Activated naive CD8-positive, alpha-beta T cell treated with anti-CD3 and anti-CD28 coated beads, Interleukin-2, amount 50 U/mL, for 24 hours (primary cell): ENCODE data around the gene NDUFB2.
"Not testable (repeated sequence)": the region's sequence is repeated elsewhere in the genome, so short reads cannot be mapped to it uniquely, and the experiment has no call there.

Experiments used
- ATAC-seq: fragments of 150-1000 bp; cut with Tn5 transposase; one replicate; pipeline ENCODE4 v1.10.0; 2021
- DNase-seq: peaks from one replicate; pipeline ENCODE4 v3.0.0; 2021
- H3K27ac Mint-ChIP-seq: one replicate; pipeline ENCODE4 v1.8.0; 2021; ENCODE audit warnings: mild to moderate bottlenecking, mixed read lengths
- H3K27me3 Mint-ChIP-seq: one replicate; pipeline ENCODE4 v1.8.0; 2021; ENCODE audit warnings: mixed read lengths
- H3K36me3 Mint-ChIP-seq: one replicate; pipeline ENCODE4 v1.8.0; 2021; ENCODE audit warnings: low read depth, mixed read lengths
- H3K4me1 Mint-ChIP-seq: one replicate; pipeline ENCODE4 v1.8.0; 2021; ENCODE audit warnings: mixed read lengths
- H3K4me3 Mint-ChIP-seq: one replicate; pipeline ENCODE4 v1.8.0; 2021; ENCODE audit warnings: mild to moderate bottlenecking, moderate library complexity, mixed read lengths
- H3K9me3 Mint-ChIP-seq: one replicate; pipeline ENCODE4 v1.8.0; 2021; ENCODE audit warnings: mixed read lengths

NDUFB2 gene

DNA sequence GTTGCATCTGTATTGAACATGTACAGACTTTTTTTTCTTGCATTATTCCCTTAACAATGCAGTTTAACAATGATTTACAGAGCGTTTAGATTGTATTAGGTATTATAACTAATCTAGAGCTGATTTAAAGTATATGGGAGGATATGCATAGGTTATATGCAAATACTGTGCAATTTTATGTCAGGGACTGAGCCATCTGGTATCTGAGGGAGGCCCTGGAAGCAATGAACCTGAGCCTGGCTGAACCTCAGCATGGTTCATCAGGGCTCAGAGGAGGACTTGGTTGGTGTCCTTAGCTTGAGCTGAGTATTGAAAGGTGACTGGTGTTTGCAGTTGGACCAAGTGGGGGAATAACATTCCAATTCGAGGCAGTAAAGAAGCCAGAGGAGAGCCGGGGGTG is 19.0 kb upstream of the NDUFB2 start:
- H3K4me1 Mint-ChIP-seq, result peaks cover 31% of the 10 kb centered on the region
- no peaks in the 10 kb centered on the region for H3K27me3 Mint-ChIP-seq
- no peak overlapping the region for H3K4me3 Mint-ChIP-seq
- no peak for DNase-seq
- H3K9me3 Mint-ChIP-seq, result no peaks in the 10 kb centered on the region
- no peak for ATAC-seq
- no peak overlapping the region for H3K27ac Mint-ChIP-seq
- H3K36me3 Mint-ChIP-seq, result peaks cover 26% of the 10 kb centered on the region

DNA sequence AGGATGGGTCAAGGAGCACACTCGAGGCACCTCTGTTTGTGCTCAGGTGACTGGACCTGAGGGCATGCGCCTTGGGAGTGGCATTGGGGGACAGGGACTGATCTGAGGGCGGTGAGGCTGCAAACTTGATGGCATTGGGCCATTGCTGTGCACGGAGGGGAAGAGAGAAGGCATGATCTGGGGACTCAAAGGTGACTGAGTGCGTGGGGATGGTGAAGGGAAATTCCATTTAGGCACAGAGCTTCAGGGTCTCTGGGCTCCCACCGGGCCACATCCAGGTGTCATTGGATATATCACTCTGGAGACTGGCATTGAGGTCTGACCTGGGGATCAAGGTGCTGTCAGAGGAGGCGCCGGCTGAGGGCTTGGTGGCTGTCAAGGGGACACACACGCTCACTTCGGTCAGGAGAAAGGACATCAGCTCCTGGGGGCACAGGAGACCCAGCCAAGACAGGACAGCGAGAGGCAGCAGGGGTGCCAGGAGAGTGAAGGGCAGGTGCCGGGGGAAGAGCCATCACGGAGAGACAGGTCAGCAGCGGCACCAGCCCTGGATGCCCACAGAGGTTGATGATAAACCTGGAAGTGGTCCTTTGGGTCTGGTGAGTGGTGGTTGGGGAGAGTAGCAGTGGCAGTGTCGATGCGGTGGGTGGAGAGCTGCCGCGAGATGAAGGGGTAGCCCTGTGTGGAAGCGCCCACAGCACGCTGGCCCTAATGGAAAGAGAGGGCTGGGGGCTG is 18.3 kb upstream of the NDUFB2 start:
- peaks cover 30% of the 10 kb centered on the region for H3K4me1 Mint-ChIP-seq
- H3K4me3 Mint-ChIP-seq, result no peak overlapping the region
- ATAC-seq, result no peak
- no peak overlapping the region for H3K27ac Mint-ChIP-seq
- peaks cover 26% of the 10 kb centered on the region for H3K36me3 Mint-ChIP-seq
- H3K9me3 Mint-ChIP-seq, result no peaks in the 10 kb centered on the region
- DNase-seq, result no peak
- no peaks in the 10 kb centered on the region for H3K27me3 Mint-ChIP-seq

DNA sequence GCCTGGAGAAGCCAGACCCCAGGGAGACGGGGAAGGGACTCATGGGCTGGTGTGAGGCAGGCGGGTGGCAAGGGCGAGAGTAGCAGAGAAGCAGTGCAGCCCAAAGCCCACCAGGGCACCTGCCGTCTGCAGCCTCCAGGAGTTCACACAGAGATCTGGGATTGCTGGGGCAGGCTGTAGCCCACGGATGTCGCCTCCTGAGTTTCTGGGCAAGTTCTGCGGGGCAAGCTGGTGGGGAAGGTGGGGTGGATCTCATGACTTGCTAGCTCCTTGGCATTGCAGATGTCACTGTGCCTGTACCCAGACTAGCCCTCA is 17.7 kb upstream of the NDUFB2 start:
- Mint-ChIP-seq H3K27ac (no peak overlapping the region), H3K4me1 (peaks cover 27% of the 10 kb centered on the region), H3K9me3 (no peaks in the 10 kb centered on the region), H3K27me3 (no peaks in the 10 kb centered on the region), H3K36me3 (peaks cover 27% of the 10 kb centered on the region), H3K4me3 (no peak overlapping the region)
- no peak for DNase-seq
- ATAC-seq, result no peak

DNA sequence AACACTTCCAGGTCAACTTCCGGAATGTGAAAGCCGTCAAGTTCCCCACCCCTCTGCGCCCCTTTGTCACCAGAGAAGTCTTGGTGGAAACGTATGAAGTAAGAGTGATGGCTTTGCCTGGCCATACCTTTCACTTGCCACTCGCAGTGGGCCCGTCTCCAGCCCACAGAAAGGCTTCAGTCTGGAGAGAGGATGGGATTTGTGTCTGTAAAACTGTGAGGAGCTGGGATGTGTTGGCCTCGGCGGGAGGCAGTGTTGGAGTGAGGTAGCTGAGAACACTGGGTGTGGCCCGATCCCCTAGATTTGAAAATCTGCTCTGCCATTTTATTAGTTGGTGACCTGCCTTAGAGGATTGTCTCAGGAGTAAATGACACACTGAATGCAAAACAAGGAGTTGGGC is 17.3 kb upstream of the NDUFB2 start:
- no peaks in the 10 kb centered on the region for H3K27me3 Mint-ChIP-seq
- no peak for DNase-seq
- ATAC-seq, result no peak
- no peaks in the 10 kb centered on the region for H3K9me3 Mint-ChIP-seq
- H3K4me3 Mint-ChIP-seq, result no peak overlapping the region
- H3K27ac Mint-ChIP-seq, result no peak overlapping the region
- H3K4me1 Mint-ChIP-seq, result peaks cover 23% of the 10 kb centered on the region
- peaks cover 28% of the 10 kb centered on the region for H3K36me3 Mint-ChIP-seq

DNA sequence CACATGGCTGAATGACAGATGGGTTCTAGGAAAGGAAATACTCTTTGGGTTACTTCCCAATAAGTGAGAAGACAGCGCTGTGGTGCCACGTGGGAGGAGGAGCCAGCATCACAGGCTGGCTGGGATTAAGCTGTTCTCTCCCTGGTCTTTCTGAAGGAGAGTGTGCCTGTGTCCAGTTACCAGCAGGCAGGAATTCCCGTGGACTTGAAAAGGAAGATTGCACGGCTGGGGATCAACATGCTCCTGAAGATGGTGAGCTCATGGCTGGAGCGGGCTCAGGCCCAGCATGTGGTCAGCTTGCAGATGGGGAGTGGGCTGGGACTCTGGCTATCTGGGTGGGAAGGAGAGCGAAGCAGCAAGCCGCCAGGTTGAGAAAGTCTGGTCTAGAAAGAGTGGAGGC is 15.6 kb upstream of the NDUFB2 start:
- ATAC-seq, result no peak
- no peak overlapping the region for H3K27ac Mint-ChIP-seq
- DNase-seq, result no peak
- H3K36me3 Mint-ChIP-seq, result peaks cover 32% of the 10 kb centered on the region
- no peak overlapping the region for H3K4me3 Mint-ChIP-seq
- no peaks in the 10 kb centered on the region for H3K27me3 Mint-ChIP-seq
- H3K4me1 Mint-ChIP-seq, result peaks cover 7% of the 10 kb centered on the region
- no peaks in the 10 kb centered on the region for H3K9me3 Mint-ChIP-seq

DNA sequence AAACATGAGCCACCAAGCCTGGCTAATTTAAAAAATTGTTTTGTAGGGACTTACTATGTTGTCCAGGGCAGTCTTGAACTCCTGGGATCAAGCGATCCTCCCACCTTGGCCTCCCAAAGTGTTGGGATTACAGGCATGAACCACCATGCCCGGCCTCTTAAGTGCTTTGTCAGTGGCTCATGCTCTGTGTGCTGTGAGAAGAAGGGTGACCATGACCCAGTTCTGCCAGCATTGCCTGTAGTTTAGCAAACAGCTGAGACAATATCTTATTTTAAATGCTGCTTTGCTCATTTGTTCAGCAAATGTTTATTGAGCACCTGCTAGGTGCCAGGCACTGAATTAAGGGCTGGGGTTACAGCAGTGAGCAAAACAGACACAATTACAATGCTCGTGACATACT is 14.7 kb upstream of the NDUFB2 start:
- Mint-ChIP-seq H3K9me3 (no peaks in the 10 kb centered on the region), H3K36me3 (peaks cover 32% of the 10 kb centered on the region), H3K4me1 (no peaks in the 10 kb centered on the region), H3K27ac (no peak overlapping the region), H3K4me3 (no peak overlapping the region), H3K27me3 (no peaks in the 10 kb centered on the region)
- DNase-seq, result no peak
- no peak for ATAC-seq

DNA sequence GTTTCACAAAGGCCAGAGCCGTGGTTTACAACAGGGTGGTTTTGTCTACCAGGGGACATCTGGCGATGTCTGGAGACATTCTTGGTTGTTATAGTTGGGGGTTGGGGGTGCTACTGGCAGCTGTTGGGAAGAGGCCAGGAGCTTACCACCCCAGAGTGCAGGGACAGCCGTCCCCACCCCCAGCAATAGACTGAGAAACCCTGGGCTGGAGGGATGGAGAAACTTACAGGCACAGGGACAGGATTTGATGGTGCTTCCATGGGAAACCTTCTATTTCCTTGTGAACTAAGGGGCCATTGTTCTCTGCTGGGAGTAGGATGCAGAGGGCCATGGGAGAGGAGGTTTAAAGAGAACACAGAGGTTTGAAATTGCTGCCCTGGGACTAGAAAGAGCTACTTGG is 12.9 kb upstream of the NDUFB2 start:
- no peak overlapping the region for H3K4me3 Mint-ChIP-seq
- no peaks in the 10 kb centered on the region for H3K4me1 Mint-ChIP-seq
- no peak overlapping the region for H3K27ac Mint-ChIP-seq
- ATAC-seq (no peak), DNase-seq (no peak)
- no peaks in the 10 kb centered on the region for H3K27me3 Mint-ChIP-seq
- H3K9me3 Mint-ChIP-seq, result no peaks in the 10 kb centered on the region
- H3K36me3 Mint-ChIP-seq, result peaks cover 27% of the 10 kb centered on the region

DNA sequence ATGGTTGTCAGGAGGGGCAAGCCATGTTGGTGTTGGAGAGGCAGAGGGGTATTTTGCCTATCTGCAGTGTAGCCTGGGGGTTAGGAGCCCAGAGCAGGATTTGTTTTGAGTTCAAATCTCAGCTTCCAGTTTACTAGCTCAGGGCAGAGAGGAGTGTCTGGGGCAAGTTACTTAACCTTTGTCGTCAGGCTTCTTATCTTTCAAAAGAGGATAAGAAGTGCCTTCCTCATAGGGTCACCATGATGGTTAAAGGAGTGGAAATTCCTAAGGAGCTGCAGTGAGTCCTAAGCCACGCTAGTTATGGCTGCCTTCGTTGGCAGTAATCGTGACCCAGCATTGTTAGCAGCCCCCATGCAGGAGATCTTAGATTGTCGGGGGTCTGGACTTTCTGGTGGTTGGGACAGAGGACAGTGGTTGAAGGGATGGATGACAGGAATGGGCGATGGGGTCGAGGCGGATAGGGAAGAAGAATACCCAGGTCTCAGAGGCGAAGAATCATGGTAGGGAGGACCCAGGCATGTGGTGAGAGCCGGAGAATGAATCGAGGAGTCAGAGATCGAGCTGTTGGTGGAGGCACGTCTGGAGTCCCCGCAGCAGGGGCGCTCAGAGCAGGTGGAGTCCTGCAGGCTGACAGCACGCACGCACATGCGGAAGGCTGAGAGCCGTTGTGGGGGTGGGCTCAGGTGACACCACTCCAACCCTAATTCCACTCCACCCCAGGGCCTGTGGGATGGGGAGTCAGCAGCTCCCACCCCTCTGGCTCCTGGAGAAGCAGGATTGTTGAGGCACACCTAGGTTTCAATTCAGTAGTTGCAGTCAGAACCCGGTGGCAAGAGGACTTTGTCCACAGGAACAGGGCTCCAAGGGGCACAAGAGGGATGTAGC is 12.2 kb upstream of the NDUFB2 start:
- Mint-ChIP-seq H3K9me3 (no peaks in the 10 kb centered on the region), H3K36me3 (peaks cover 24% of the 10 kb centered on the region), H3K4me1 (no peaks in the 10 kb centered on the region), H3K27ac (no peak overlapping the region), H3K27me3 (no peaks in the 10 kb centered on the region), H3K4me3 (no peak overlapping the region)
- ATAC-seq (no peak), DNase-seq (no peak)

DNA sequence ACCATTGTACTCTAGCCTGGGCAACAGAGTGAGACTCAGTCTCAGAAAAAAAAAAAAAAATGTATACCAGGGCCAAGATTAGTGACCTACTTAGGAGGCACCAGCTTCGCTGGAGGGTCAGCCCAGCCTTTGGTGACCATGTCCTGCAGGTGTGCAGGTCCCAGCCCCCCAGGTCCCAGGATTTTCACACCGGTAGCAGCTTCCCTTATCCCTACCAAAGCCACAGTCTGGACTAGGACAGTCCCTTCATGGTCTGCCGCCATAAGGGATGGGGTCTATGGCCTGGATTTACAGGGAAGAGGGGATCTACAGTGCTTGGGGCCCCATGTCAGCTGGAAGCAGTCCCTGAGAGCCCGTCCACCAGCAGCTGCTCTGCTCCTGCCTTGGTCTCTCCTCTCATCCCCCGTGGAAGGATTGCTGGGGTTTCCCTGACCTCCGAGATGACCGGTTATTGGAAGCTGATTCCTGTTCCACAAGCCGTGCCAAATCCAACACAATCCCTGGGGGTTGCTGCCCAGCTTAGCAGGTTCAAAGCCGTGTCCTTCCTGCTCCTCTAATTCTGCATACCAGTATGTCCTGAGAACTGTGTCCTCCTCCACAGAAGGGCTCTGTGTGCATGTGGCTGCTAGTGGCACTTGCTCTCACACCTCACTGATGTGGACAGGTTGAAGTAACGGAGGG is 11.0 kb upstream of the NDUFB2 start:
- H3K4me3 Mint-ChIP-seq, result no peak overlapping the region
- H3K27me3 Mint-ChIP-seq, result no peaks in the 10 kb centered on the region
- no peak for ATAC-seq
- H3K9me3 Mint-ChIP-seq, result no peaks in the 10 kb centered on the region
- H3K36me3 Mint-ChIP-seq, result peaks cover 16% of the 10 kb centered on the region
- no peak for DNase-seq
- H3K4me1 Mint-ChIP-seq, result no peaks in the 10 kb centered on the region
- H3K27ac Mint-ChIP-seq, result no peak overlapping the region

DNA sequence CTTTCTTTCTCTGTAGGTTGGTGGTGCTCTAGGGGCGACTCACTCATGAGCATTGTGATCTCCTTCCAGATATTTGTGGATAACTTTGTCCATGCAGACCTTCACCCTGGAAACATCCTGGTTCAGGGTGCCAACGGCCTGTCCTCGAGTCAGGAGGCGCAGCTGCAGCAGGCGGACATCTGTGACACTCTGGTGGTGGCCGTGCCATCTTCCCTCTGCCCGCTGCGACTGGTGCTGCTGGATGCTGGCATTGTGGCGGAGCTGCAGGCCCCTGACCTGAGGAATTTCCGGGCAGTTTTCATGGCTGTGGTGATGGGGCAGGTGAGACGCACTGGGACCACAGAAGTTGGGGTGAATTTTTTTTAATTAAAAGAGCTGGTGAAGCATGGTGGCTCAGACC is 9.6 kb upstream of the NDUFB2 start:
- ATAC-seq, result no peak
- H3K4me1 Mint-ChIP-seq, result no peaks in the 10 kb centered on the region
- H3K36me3 Mint-ChIP-seq, result peaks cover 11% of the 10 kb centered on the region
- no peaks in the 10 kb centered on the region for H3K27me3 Mint-ChIP-seq
- no peaks in the 10 kb centered on the region for H3K9me3 Mint-ChIP-seq
- no peak overlapping the region for H3K27ac Mint-ChIP-seq
- no peak for DNase-seq
- no peak overlapping the region for H3K4me3 Mint-ChIP-seq

DNA sequence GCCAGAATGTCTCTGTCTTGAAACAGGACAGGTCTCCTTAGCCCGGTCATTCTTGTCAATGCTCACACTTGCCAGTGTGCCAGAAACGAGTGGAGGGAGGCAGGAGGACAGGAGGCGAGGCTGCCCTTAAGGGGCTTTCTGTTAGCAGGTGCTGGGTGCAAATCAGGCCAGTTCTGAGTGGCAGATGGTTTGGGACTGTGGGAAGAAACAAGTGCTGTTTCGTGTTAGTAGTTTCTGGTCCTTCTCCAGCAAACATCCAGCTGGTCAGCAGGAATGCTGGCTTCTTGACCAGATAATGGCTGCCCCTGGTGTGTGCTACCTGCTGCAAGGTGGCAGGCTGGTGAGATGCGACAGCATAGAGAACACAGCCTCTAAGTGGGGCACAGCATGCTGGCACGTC is 8.2 kb upstream of the NDUFB2 start:
- H3K4me1 Mint-ChIP-seq, result peaks cover 8% of the 10 kb centered on the region
- DNase-seq (no peak), ATAC-seq (no peak)
- no peak overlapping the region for H3K4me3 Mint-ChIP-seq
- no peaks in the 10 kb centered on the region for H3K27me3 Mint-ChIP-seq
- no peak overlapping the region for H3K27ac Mint-ChIP-seq
- no peaks in the 10 kb centered on the region for H3K9me3 Mint-ChIP-seq
- H3K36me3 Mint-ChIP-seq, result peaks cover 14% of the 10 kb centered on the region

DNA sequence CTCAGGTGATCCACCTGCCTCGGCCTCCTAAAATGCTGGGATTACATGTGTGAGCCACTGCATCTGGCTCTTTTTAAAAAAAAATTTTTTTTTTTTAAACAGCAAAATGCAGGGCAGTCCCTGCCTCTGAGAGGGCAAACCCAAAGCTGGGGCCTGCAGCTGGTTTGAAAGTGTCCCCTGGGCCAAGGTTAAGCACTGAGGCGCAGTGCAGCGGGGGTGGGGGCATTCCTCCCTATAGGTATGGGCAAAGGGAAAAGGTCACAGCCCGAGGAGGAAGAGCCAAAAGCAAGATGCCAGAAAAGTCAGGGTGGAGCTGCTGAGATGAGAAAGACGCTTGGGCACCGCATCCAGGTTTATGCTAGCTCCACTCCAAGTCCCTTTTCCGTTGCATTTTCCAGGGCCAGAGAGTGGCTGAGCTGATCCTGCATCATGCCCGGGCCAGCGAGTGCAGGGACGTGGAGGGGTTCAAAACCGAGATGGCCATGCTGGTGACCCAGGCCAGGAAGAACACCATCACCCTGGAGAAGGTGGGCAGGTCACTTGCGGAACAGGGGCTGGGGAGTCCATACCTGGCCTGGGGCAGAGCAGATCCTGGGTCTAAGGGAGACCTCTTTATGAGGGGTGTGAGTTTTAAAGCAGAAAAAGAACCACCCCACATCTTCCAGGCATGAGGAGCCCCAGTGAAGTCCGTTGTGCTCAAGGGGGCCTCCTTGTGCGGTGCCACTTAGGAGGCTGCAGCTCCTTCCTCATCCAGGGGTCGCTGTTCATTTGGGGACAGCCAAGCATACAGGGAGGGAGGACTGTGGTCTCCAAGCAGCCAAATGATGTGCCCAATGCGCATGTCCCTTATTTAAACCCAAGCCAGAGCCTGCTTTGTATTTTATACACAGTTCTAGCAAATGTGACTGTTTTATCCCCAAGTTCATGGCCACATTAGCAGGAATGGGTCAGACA is 7.0 kb upstream of the NDUFB2 start:
- Mint-ChIP-seq H3K36me3 (peaks cover 13% of the 10 kb centered on the region), H3K4me3 (no peak overlapping the region), H3K27ac (no peak overlapping the region), H3K27me3 (no peaks in the 10 kb centered on the region), H3K9me3 (no peaks in the 10 kb centered on the region), H3K4me1 (peaks cover 9% of the 10 kb centered on the region)
- ATAC-seq, result no peak
- DNase-seq, result no peak

DNA sequence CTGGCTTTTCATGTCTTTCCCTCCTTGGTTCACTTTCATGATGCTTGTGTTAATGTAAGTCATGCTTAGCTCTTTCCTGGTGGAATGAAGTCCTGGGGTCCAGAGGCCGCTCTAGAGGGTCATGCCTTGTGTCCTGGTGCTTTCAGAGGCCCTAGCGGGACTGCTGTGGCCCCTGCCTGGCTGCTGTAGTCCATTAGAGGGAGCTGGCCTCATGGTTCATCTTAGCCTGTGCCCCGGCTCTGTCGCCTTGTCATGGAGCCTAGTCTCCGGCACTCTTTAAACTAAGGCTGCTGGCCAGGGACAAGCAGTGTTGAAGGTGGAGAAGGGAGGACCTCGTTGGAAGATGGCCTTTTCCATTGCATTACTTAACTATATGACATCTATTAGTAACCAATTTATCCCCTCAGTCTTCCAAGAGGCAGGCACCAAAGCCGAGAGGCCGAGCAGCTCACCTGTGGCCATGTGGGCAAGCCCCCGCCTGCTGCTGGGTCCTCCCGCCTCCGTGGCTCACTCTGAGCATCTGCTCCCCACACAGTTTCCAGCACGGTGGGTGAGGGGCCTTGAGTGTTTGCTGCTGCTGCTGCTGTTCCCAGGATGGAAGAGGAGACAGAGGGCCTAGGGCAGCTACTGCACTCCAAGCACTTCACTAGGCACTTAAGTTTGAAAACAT is 5.0 kb upstream of the NDUFB2 start:
- ATAC-seq (no peak), DNase-seq (no peak)
- no peaks in the 10 kb centered on the region for H3K9me3 Mint-ChIP-seq
- H3K36me3 Mint-ChIP-seq, result peaks cover 9% of the 10 kb centered on the region
- H3K27ac Mint-ChIP-seq, result no peak overlapping the region
- H3K4me1 Mint-ChIP-seq, result peaks cover 18% of the 10 kb centered on the region
- no peaks in the 10 kb centered on the region for H3K27me3 Mint-ChIP-seq
- no peak overlapping the region for H3K4me3 Mint-ChIP-seq

DNA sequence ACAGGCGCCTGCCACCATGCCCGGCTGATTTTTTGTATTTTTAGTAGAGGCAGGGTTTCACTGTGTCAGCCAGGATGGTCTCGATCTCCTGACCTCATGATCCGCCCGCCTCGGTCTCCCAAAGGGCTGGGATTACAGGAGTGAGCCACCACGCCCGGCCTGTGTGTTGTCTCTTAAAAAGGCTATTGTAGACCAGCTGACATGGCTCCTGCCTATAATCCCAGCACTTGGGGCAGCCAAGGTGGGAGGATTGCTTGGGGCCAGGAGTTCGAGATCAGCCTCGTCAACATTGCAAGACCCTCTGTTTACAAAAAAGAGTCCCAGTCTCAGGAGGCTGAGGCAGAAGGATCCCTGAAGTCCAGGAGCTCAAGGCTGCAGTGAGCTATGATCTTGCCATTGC is 2.7 kb upstream of the NDUFB2 start:
- H3K4me1 Mint-ChIP-seq, result peaks cover 36% of the 10 kb centered on the region
- peaks cover 15% of the 10 kb centered on the region for H3K36me3 Mint-ChIP-seq
- ATAC-seq, H3K4me3 Mint-ChIP-seq, H3K27ac Mint-ChIP-seq, H3K9me3 Mint-ChIP-seq, DNase-seq, H3K27me3 Mint-ChIP-seq: not testable (repeated sequence)
